ENCODE data around the gene MYLIP.

Gene MYLIP

DNA sequence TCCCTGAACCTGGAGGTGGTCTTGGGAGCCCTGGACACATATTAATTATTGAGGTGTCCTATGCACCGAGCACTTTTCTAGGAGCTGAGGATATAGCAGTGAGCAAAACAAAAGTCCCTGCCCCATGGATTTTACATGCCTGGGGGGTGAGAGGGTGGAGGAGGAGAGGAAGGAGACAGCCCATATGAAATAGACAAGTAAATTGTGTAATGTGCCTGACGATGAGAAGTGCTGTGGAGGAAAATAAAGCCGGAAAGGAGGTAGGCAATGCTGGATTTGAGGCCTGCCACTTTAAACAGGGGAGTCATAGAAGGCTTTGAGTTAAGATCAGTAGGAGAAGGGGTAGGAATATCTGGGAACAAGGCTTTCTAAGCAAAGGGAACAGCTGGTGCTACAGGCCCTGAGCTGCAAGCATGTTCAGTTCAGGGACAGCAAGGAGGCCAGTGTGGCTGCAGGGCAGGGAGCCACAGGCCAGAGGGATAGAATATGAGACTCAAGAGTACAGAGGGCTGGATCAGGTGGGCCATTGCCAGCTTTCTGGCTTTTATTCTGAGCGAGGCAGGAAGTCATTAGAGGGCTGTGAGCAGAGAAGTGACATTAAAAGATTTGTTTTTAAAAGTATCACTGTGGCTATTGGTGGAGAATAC, 19.1 kb upstream of the MYLIP start:
- H3K4me3 ChIP-seq (ENCODE audit: low read length): no peak overlapping the region
- H3K27ac ChIP-seq (ENCODE audit: low read length): no peak overlapping the region
- H3K27me3 ChIP-seq (ENCODE audit: insufficient read depth, low read length): no peaks in the 10 kb centered on the region
- H3K9me3 ChIP-seq (ENCODE audit: insufficient read depth, low read depth, low read length): no peaks in the 10 kb centered on the region
- no peak overlapping the region for H3K9ac ChIP-seq (ENCODE audit: low read depth, low read length)
- no peaks in the 10 kb centered on the region for H3K4me1 ChIP-seq (ENCODE audit: insufficient read depth, low read length)
- H3K36me3 ChIP-seq (ENCODE audit: insufficient read depth, low read depth, low read length): no peaks in the 10 kb centered on the region

- no peaks in the 10 kb centered on the region for H3K36me3 ChIP-seq (ENCODE audit: insufficient read depth, low read depth, low read length)
- H3K9ac ChIP-seq (ENCODE audit: low read depth, low read length): no peak overlapping the region
- H3K4me3 ChIP-seq (ENCODE audit: low read length): no peak overlapping the region
Observed at GRCh38 chr6:16118825-16119224, 10.1 kb upstream of the MYLIP start.

GRCh38 chr6:16121339-16121738, 7.5 kb upstream of the MYLIP start:
- Histone ChIP-seq H3K9ac (ENCODE audit: low read depth, low read length) (no peak overlapping the region), H3K4me3 (ENCODE audit: low read length) (no peak overlapping the region), H3K9me3 (ENCODE audit: insufficient read depth, low read depth, low read length) (no peaks in the 10 kb centered on the region), H3K36me3 (ENCODE audit: insufficient read depth, low read depth, low read length) (no peaks in the 10 kb centered on the region), H3K27ac (ENCODE audit: low read length) (no peak overlapping the region), H3K27me3 (ENCODE audit: insufficient read depth, low read length) (no peaks in the 10 kb centered on the region), H3K4me1 (ENCODE audit: insufficient read depth, low read length) (no peaks in the 10 kb centered on the region)

More at GRCh38 chr6:16118825-16119224, 10.1 kb upstream of the MYLIP start:
- Histone ChIP-seq H3K27me3 (ENCODE audit: insufficient read depth, low read length) (no peaks in the 10 kb centered on the region), H3K27ac (ENCODE audit: low read length) (no peak overlapping the region), H3K4me1 (ENCODE audit: insufficient read depth, low read length) (no peaks in the 10 kb centered on the region), H3K9me3 (ENCODE audit: insufficient read depth, low read depth, low read length) (no peaks in the 10 kb centered on the region)

DNA sequence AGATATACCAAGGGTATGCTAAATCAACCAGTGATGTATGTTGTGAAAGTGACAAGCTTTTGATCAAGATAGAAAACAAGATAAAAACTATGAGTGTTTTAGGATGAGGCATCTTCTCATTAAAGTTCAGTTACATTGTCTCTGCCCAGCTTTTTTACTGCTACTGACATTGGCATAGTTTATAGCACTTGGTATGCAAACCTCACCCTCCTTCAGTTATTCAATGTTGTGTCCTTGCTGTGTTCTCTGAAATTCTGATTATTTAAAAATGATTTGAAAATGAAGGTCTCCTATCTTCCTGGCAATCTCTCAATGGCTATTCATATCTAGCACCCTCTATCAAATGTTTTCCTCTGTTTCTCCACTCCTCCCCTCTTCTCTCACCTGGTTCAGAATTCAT, 6.7 kb upstream of the MYLIP start:
- Histone ChIP-seq H3K9ac (ENCODE audit: low read depth, low read length) (no peak overlapping the region), H3K4me1 (ENCODE audit: insufficient read depth, low read length) (no peaks in the 10 kb centered on the region), H3K4me3 (ENCODE audit: low read length) (no peak overlapping the region), H3K9me3 (ENCODE audit: insufficient read depth, low read depth, low read length) (no peaks in the 10 kb centered on the region), H3K27me3 (ENCODE audit: insufficient read depth, low read length) (no peaks in the 10 kb centered on the region), H3K27ac (ENCODE audit: low read length) (no peak overlapping the region), H3K36me3 (ENCODE audit: insufficient read depth, low read depth, low read length) (no peaks in the 10 kb centered on the region)

GRCh38 chr6:16124198-16125180, 4.4 kb upstream of the MYLIP start:
- H3K36me3 ChIP-seq (ENCODE audit: insufficient read depth, low read depth, low read length): no peaks in the 10 kb centered on the region
- H3K9ac ChIP-seq (ENCODE audit: low read depth, low read length): no peak overlapping the region
- H3K27ac ChIP-seq (ENCODE audit: low read length): no peak overlapping the region
- H3K27me3 ChIP-seq (ENCODE audit: insufficient read depth, low read length): peaks cover 6% of the 10 kb centered on the region; the same call in 1 of the 2 replicates
- no peaks in the 10 kb centered on the region for H3K4me1 ChIP-seq (ENCODE audit: insufficient read depth, low read length)
- no peaks in the 10 kb centered on the region for H3K9me3 ChIP-seq (ENCODE audit: insufficient read depth, low read depth, low read length)
- no peak overlapping the region for H3K4me3 ChIP-seq (ENCODE audit: low read length)

DNA sequence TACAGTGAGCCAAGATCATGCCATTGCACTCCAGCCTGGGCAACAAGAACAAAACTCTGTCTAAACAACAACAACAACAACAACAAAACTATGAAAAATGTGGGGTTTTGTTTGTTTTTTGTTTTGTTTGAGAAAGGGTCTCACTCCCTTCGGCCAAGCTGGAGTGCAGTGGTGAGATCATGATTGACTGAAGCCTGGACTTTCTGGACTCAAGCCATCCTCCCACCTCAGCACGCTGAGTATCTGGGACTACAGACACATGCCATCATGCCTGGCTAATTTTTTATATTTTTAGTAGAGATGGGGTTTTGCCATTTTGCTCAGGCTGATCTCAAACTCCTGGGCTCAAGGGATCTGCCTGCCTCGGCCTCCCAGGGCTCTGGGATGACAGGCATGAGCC, 2.8 kb upstream of the MYLIP start:
- Histone ChIP-seq H3K9me3 (ENCODE audit: insufficient read depth, low read depth, low read length) (no peaks in the 10 kb centered on the region), H3K4me3 (ENCODE audit: low read length) (no peak overlapping the region), H3K27me3 (ENCODE audit: insufficient read depth, low read length) (peaks cover 6% of the 10 kb centered on the region; the same call in 1 of the 2 replicates), H3K27ac (ENCODE audit: low read length) (no peak overlapping the region), H3K36me3 (ENCODE audit: insufficient read depth, low read depth, low read length) (peaks cover 7% of the 10 kb centered on the region), H3K9ac (ENCODE audit: low read depth, low read length) (no peak overlapping the region), H3K4me1 (ENCODE audit: insufficient read depth, low read length) (peaks cover 5% of the 10 kb centered on the region; the same call in 1 of the 2 replicates)

DNA sequence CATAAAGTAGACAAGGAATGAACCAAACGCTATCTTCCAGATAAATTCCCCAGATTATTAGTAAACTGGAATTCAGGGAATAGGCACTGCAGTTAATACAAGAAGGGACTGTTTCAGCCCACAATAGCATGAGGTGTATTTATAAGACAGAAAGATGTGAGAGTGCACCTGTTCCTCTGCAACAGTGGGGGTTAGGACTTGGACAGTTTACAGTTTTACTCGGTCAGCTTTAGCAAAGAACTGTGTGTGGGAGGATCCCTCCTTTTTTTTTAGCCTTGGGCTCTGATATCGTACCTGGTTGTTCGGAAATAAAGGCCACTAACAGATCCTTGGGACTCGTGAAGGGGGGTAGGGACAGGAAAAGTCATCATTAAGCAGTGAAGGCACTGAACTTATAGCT, 2.0 kb upstream of the MYLIP start:
- Histone ChIP-seq H3K9ac (ENCODE audit: low read depth, low read length) (no peak overlapping the region), H3K27ac (ENCODE audit: low read length) (no peak overlapping the region), H3K27me3 (ENCODE audit: insufficient read depth, low read length) (peaks cover 6% of the 10 kb centered on the region; the same call in 1 of the 2 replicates), H3K36me3 (ENCODE audit: insufficient read depth, low read depth, low read length) (peaks cover 15% of the 10 kb centered on the region), H3K4me3 (ENCODE audit: low read length) (no peak overlapping the region), H3K4me1 (ENCODE audit: insufficient read depth, low read length) (peaks cover 13% of the 10 kb centered on the region; the same call in 1 of the 2 replicates), H3K9me3 (ENCODE audit: insufficient read depth, low read depth, low read length) (no peaks in the 10 kb centered on the region)

GRCh38 chr6:16127471-16127870, 1.4 kb upstream of the MYLIP start:
- Histone ChIP-seq H3K9ac (ENCODE audit: low read depth, low read length) (no peak overlapping the region), H3K27ac (ENCODE audit: low read length) (no peak overlapping the region), H3K4me1 (ENCODE audit: insufficient read depth, low read length) (peaks cover 19% of the 10 kb centered on the region; the same call in 1 of the 2 replicates), H3K27me3 (ENCODE audit: insufficient read depth, low read length) (peaks cover 6% of the 10 kb centered on the region; the same call in 1 of the 2 replicates), H3K36me3 (ENCODE audit: insufficient read depth, low read depth, low read length) (peaks cover 21% of the 10 kb centered on the region), H3K4me3 (ENCODE audit: low read length) (no peak overlapping the region), H3K9me3 (ENCODE audit: insufficient read depth, low read depth, low read length) (no peaks in the 10 kb centered on the region)

- Histone ChIP-seq H3K9ac (ENCODE audit: low read depth, low read length) (peak overlapping the region; percentile 78; the same call in 1 of the 2 replicates), H3K27me3 (ENCODE audit: insufficient read depth, low read length) (peaks cover 6% of the 10 kb centered on the region; the same call in 1 of the 2 replicates), H3K9me3 (ENCODE audit: insufficient read depth, low read depth, low read length) (no peaks in the 10 kb centered on the region), H3K4me3 (ENCODE audit: low read length) (peak overlapping the region; percentile 77), H3K36me3 (ENCODE audit: insufficient read depth, low read depth, low read length) (peaks cover 42% of the 10 kb centered on the region), H3K4me1 (ENCODE audit: insufficient read depth, low read length) (peaks cover 23% of the 10 kb centered on the region; the same call in 1 of the 2 replicates), H3K27ac (ENCODE audit: low read length) (no peak overlapping the region)
Observed at GRCh38 chr6:16129623-16130401, 926 bp downstream of the MYLIP start.

DNA sequence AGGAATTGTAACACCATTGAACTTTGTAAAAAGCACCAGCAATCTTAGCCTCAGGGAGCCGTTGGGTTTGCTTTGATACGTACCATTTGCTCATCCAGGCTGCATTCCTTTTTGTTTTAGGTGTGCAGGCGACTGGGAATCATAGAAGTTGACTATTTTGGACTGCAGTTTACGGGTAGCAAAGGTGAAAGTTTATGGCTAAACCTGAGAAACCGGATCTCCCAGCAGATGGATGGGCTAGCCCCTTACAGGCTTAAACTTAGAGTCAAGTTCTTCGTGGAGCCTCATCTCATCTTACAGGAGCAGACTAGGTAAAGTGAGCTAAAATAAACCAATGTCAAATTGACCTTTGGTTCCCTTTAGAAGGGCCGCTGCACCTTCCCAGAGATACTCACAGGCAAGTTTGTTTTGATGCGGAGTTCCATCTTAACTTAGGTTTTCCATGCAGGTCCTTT, 1.6 kb downstream of the MYLIP start:
- H3K27ac ChIP-seq (ENCODE audit: low read length): no peak overlapping the region
- H3K9me3 ChIP-seq (ENCODE audit: insufficient read depth, low read depth, low read length): no peaks in the 10 kb centered on the region
- peak overlapping the region; percentile 78; the same call in 1 of the 2 replicates for H3K9ac ChIP-seq (ENCODE audit: low read depth, low read length)
- H3K4me1 ChIP-seq (ENCODE audit: insufficient read depth, low read length): peaks cover 23% of the 10 kb centered on the region; the same call in 1 of the 2 replicates
- H3K27me3 ChIP-seq (ENCODE audit: insufficient read depth, low read length): peaks cover 6% of the 10 kb centered on the region; the same call in 1 of the 2 replicates
- peaks cover 42% of the 10 kb centered on the region for H3K36me3 ChIP-seq (ENCODE audit: insufficient read depth, low read depth, low read length)
- peak overlapping the region; percentile 77 for H3K4me3 ChIP-seq (ENCODE audit: low read length)

DNA sequence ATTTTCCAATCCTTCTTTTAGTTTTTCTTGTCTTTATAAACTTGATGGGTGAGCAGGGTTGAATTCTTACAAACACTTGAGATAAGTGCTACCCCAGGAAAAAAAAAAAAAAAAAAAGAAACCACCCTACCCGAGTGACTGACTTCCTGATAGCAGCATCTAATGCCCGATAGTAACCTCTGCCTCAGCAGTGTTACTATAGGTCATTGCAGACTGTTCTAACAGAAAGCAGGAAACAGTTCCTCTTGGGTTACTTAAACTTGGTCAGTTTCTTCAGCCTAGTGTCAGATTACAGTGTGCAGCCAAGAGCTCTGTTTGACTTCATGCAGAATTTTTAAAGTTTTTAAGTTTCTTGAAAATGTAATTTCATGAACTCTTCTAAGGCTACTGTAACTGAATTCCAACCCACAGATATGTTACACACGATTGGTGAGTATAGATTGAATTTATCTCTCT, 2.1 kb downstream of the MYLIP start:
- Histone ChIP-seq H3K9ac (ENCODE audit: low read depth, low read length) (peak overlapping the region; percentile 78; the same call in 1 of the 2 replicates), H3K4me1 (ENCODE audit: insufficient read depth, low read length) (peaks cover 23% of the 10 kb centered on the region; the same call in 1 of the 2 replicates), H3K27ac (ENCODE audit: low read length) (no peak overlapping the region), H3K27me3 (ENCODE audit: insufficient read depth, low read length) (peaks cover 6% of the 10 kb centered on the region; the same call in 1 of the 2 replicates), H3K36me3 (ENCODE audit: insufficient read depth, low read depth, low read length) (peaks cover 44% of the 10 kb centered on the region), H3K4me3 (ENCODE audit: low read length) (peak overlapping the region; percentile 77), H3K9me3 (ENCODE audit: insufficient read depth, low read depth, low read length) (no peaks in the 10 kb centered on the region)

Measured in iPS-20b (cell line).